GM12874 (cell line): ENCODE data around the gene SAG.

Experiments used
- TF ChIP-seq, protein P1 (sequence below): IDR thresholded peaks from 2 replicates; pipeline ENCODE4 v1.5.1; 2011; ENCODE audit warnings: low read depth, mild to moderate bottlenecking, control low read depth, low read length, moderate library complexity; ENCODE audit not compliant: insufficient read depth

Gene SAG

DNA sequence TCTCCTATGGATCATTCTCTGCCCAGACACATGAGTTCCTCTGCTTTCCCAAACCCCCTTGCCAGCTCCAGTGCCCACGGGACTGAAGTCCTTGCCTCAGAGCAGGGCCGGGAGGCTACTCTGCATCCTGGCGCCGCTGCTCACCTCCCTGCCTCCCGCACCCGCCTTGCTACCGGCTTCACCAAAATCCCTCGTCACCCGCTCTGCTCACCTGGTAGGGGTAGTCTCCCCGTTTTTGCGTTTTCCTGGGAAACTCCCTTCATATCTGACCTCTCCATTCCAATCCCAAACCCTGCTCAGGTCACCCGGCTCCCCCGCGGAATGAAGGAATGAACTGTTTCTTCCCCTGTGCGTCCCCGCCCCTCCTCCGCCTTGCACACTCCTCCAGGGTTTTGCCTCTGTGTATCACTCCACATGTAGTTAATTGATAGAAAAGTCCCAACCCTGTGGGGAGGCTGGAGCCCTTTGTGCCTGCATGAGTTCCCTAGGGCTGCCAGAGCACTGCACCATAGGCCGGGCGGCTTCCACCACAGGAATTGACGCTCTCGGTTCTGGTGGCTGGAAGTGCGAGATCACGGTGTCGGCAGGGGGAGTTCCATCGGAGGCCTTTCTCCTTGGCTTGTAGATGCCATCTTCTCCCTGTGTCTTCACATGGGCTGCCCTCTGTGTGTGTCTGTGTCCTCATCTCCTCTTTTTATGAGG lies 44.7 kb downstream of the SAG start:
- TF ChIP-seq, protein P1, sequence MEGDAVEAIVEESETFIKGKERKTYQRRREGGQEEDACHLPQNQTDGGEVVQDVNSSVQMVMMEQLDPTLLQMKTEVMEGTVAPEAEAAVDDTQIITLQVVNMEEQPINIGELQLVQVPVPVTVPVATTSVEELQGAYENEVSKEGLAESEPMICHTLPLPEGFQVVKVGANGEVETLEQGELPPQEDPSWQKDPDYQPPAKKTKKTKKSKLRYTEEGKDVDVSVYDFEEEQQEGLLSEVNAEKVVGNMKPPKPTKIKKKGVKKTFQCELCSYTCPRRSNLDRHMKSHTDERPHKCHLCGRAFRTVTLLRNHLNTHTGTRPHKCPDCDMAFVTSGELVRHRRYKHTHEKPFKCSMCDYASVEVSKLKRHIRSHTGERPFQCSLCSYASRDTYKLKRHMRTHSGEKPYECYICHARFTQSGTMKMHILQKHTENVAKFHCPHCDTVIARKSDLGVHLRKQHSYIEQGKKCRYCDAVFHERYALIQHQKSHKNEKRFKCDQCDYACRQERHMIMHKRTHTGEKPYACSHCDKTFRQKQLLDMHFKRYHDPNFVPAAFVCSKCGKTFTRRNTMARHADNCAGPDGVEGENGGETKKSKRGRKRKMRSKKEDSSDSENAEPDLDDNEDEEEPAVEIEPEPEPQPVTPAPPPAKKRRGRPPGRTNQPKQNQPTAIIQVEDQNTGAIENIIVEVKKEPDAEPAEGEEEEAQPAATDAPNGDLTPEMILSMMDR = no peak

- TF ChIP-seq, protein P1 = no peak
Measured at GRCh38 chr2:233353101-233353768, 45.6 kb downstream of the SAG start.

DNA sequence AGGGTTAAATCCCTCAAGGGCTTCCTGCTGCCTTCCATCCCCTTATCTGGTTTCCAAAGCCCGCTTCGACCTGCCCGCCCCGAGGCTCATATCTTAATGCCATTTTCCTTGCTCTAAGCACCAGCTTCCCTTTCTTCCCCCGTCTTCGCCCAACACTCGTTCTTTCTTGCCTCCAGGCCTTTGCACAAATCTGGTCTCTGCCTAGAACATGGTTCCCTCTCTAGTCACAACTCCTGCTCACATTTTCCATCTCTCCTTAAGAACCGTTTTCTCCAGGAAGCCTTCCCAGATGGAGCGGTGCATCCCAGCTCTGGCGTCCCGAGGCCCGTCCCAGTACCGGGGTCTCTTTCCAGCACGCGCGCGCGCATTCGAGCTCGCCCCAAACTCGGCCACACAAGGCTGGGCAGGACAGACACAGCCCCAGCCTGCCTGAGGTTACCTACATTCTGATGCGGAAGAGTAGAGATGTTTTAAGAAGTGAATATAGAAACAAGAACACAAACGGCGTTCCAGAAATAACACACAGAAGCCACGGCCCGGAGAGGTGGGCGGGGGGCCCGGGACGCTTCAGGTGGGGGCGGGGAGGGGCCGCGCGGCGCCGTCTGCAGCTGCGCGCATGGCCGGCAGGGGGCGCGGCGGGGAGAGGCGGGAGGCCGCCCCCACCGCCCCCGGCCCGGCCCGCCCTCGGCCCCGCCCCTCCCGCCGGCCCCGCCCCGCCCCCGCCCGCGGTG lies 46.3 kb downstream of the SAG start, which contains the start of gene DGKD:
Gene DGKD, plus strand, starts transcription at position 726 of the 731 bp plus-strand sequence. CDS start 25 bp downstream, outside the sequence.
- TF ChIP-seq, protein P1 = peak; percentile 36; the same call in 1 of the 2 replicates

DNA sequence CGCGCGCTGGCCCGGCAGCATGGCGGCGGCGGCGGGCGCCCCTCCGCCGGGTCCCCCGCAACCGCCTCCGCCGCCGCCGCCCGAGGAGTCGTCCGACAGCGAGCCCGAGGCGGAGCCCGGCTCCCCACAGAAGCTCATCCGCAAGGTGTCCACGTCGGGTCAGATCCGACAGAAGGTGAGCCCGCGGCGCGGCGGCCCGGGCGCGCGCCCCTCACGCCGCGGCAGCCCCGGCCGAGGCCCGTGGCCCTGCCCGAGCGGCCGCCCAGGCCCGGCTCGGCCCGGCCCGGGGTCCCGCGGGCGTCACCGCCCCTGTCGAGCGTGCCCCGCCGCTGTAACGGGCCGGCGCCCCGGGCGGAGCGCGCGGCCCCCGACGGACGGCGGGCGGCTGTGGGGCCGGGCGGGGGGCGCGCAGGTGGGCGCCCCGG lies 46.9 kb downstream of the SAG start:
- TF ChIP-seq, protein P1 = no peak

- TF ChIP-seq, protein P1 = no peak
Measured at GRCh38 chr2:233354971-233355574, 47.5 kb downstream of the SAG start.

GRCh38 chr2:233355916-233356315 lies 48.3 kb downstream of the SAG start:
- TF ChIP-seq, protein P1 = no peak
